Measurements from ENCODE around the gene SLC38A1. TPM values are rescaled to one million over a fixed set of nuclear protein-coding genes. Genes with fewer than 3 reads are reported as not detected.

The SLC38A1 gene
- total RNA-seq, 1 donor from 2014 or later = 44.7 TPM

GRCh38 chr12:46186088-46186487 is 82.8 kb downstream of the SLC38A1 start:
- intact Hi-C loops (cut with DNase I) = no loop called here

GRCh38 chr12:46185686-46186085 is 83.2 kb downstream of the SLC38A1 start:
- DNase-seq (ENCODE audit: extremely low spot score in 2 of 2) = no peak
- no peaks in the 10 kb centered on the region for H3K4me1 ChIP-seq
- H3K36me3 ChIP-seq = no peaks in the 10 kb centered on the region
- TF ChIP-seq POLR2AphosphoS5 (IDR thresholded peaks at IDR 0.05; ENCODE audit: insufficient read depth in 1 of 2, low read depth in 1 of 2) (no peak), CTCF (IDR thresholded peaks at IDR 0.05) (no peak), POLR2A (IDR thresholded peaks at IDR 0.05) (no peak)
- H3K27ac ChIP-seq = no peak overlapping the region
- no peaks in the 10 kb centered on the region for H3K27me3 ChIP-seq
- intact Hi-C loops (cut with DNase I) = no loop called here
- no peaks in the 10 kb centered on the region for H3K9me3 ChIP-seq
- no peak overlapping the region for H3K4me3 ChIP-seq

More at GRCh38 chr12:46186088-46186487, 82.8 kb downstream of the SLC38A1 start:
- Histone ChIP-seq H3K27ac (no peak overlapping the region), H3K27me3 (no peaks in the 10 kb centered on the region), H3K9me3 (no peaks in the 10 kb centered on the region), H3K36me3 (no peaks in the 10 kb centered on the region), H3K4me3 (no peak overlapping the region), H3K4me1 (no peaks in the 10 kb centered on the region)
- TF ChIP-seq POLR2A (IDR thresholded peaks at IDR 0.05) (no peak), CTCF (IDR thresholded peaks at IDR 0.05) (no peak), POLR2AphosphoS5 (IDR thresholded peaks at IDR 0.05; ENCODE audit: insufficient read depth in 1 of 2, low read depth in 1 of 2) (no peak)
- no peak for DNase-seq (ENCODE audit: extremely low spot score in 2 of 2)

GRCh38 chr12:46184798-46185595 is 83.8 kb downstream of the SLC38A1 start:
- TF ChIP-seq POLR2A (IDR thresholded peaks at IDR 0.05) (no peak), POLR2AphosphoS5 (IDR thresholded peaks at IDR 0.05; ENCODE audit: insufficient read depth in 1 of 2, low read depth in 1 of 2) (no peak), CTCF (IDR thresholded peaks at IDR 0.05) (no peak)
- DNase-seq (ENCODE audit: extremely low spot score in 2 of 2) = no peak
- Histone ChIP-seq H3K4me1 (no peaks in the 10 kb centered on the region), H3K4me3 (no peak overlapping the region), H3K27me3 (no peaks in the 10 kb centered on the region), H3K27ac (no peak overlapping the region), H3K9me3 (no peaks in the 10 kb centered on the region), H3K36me3 (no peaks in the 10 kb centered on the region)
- intact Hi-C loops (cut with DNase I) = no loop called here

- intact Hi-C loops (cut with DNase I) = no loop called here
Measured at GRCh38 chr12:46183112-46183511, 85.7 kb downstream of the SLC38A1 start.

More at GRCh38 chr12:46183112-46183511, 85.7 kb downstream of the SLC38A1 start:
- Histone ChIP-seq H3K27ac (no peak overlapping the region), H3K9me3 (no peaks in the 10 kb centered on the region), H3K4me1 (no peaks in the 10 kb centered on the region), H3K4me3 (no peak overlapping the region), H3K27me3 (no peaks in the 10 kb centered on the region), H3K36me3 (no peaks in the 10 kb centered on the region)
- no peak for TF ChIP-seq POLR2A (IDR thresholded peaks at IDR 0.05)
- no peak for TF ChIP-seq POLR2AphosphoS5 (IDR thresholded peaks at IDR 0.05; ENCODE audit: insufficient read depth in 1 of 2, low read depth in 1 of 2)
- TF ChIP-seq CTCF (IDR thresholded peaks at IDR 0.05) = no peak
- DNase-seq (ENCODE audit: extremely low spot score in 2 of 2) = no peak

All from vagina (tissue), 2 donors.